ENCODE data around the gene GORASP2.

DNA sequence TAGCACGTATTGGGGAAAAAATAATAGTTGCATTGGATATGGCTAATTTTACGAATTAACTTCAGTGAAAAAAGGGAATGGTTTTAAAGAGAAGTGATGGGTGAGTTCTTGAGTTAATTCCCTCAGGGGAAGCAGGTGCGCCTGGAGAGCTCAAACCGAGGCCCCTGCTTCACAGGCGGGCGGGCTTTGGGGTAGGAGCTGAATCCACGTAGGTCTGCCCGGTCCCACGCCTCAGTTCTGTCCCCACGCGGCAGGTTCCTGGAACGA is 44.1 kb downstream of the GORASP2 start:
- TF ChIP-seq, protein P1, sequence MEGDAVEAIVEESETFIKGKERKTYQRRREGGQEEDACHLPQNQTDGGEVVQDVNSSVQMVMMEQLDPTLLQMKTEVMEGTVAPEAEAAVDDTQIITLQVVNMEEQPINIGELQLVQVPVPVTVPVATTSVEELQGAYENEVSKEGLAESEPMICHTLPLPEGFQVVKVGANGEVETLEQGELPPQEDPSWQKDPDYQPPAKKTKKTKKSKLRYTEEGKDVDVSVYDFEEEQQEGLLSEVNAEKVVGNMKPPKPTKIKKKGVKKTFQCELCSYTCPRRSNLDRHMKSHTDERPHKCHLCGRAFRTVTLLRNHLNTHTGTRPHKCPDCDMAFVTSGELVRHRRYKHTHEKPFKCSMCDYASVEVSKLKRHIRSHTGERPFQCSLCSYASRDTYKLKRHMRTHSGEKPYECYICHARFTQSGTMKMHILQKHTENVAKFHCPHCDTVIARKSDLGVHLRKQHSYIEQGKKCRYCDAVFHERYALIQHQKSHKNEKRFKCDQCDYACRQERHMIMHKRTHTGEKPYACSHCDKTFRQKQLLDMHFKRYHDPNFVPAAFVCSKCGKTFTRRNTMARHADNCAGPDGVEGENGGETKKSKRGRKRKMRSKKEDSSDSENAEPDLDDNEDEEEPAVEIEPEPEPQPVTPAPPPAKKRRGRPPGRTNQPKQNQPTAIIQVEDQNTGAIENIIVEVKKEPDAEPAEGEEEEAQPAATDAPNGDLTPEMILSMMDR (IDR thresholded peaks at IDR 0.05): no peak
- no peak for TF ChIP-seq POLR2A (IDR thresholded peaks at IDR 0.05)
